Measurements from ENCODE around the gene RPL27A.

GRCh38 chr11:8691601-8692000 is 9.0 kb downstream of the RPL27A start:
- TF ChIP-seq EZH2 (IDR thresholded peaks at IDR 0.05; ENCODE audit: low read depth): no peak
- TF ChIP-seq, protein P1, sequence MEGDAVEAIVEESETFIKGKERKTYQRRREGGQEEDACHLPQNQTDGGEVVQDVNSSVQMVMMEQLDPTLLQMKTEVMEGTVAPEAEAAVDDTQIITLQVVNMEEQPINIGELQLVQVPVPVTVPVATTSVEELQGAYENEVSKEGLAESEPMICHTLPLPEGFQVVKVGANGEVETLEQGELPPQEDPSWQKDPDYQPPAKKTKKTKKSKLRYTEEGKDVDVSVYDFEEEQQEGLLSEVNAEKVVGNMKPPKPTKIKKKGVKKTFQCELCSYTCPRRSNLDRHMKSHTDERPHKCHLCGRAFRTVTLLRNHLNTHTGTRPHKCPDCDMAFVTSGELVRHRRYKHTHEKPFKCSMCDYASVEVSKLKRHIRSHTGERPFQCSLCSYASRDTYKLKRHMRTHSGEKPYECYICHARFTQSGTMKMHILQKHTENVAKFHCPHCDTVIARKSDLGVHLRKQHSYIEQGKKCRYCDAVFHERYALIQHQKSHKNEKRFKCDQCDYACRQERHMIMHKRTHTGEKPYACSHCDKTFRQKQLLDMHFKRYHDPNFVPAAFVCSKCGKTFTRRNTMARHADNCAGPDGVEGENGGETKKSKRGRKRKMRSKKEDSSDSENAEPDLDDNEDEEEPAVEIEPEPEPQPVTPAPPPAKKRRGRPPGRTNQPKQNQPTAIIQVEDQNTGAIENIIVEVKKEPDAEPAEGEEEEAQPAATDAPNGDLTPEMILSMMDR (conservative IDR thresholded peaks at IDR 0.05): no peak
